DND-41 (cell line): ENCODE measurements around the gene FAM131C.

Source experiments
- CTCF ChIP-seq: IDR thresholded peaks from 2 replicates; pipeline ENCODE4 v1.5.1; 2012; ENCODE audit warnings: borderline replicate concordance, low read length, moderate library complexity, mild to moderate bottlenecking; ENCODE audit not compliant: poor library complexity, severe bottlenecking; ENCODE audit errors: extremely low read depth
- EZH2 ChIP-seq: IDR thresholded peaks from 3 replicates; pipeline ENCODE4 v1.6.1; 2012; ENCODE audit warnings: borderline replicate concordance, low read depth, mild to moderate bottlenecking, moderate library complexity, low read length, inconsistent platforms; ENCODE audit not compliant: severe bottlenecking

- TF ChIP-seq CTCF (no peak), EZH2 (no peak)
Measured at GRCh38 chr1:16054598-16055540, 18.6 kb downstream of the FAM131C start.
